ENCODE results near the gene OR1D5.
"Not testable (repeated sequence)": the region's sequence is repeated elsewhere in the genome, so short reads cannot be mapped to it uniquely, and the experiment has no call there.

Gene OR1D5

GRCh38 chr17:3032258-3033247, 30.9 kb downstream of the OR1D5 start:
- ATAC-seq = no peak
- no peak for DNase-seq

- ATAC-seq, DNase-seq: not testable (repeated sequence)
These were observed 32.4 kb downstream of the OR1D5 start for GRCh38 chr17:3030852-3031470.

DNA sequence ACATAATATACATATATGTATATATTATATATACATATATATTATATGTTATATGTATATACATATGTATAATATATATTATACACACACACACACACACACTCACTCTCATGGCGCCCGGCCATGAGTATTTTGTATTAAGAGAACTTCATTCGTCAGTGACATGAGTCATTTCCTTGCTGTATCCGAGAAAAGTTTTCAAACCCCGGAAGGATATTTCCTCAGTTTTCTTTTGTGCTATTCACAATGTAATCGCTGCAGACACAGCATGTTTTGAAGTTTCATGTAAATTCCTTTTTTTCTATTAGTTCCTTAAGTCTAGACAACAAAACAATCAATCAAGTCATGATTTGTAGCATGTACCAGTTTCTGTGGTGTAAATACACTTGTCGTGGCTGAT, 33.3 kb downstream of the OR1D5 start:
- no peak for DNase-seq
- ATAC-seq = no peak

- DNase-seq = no peak
- no peak for ATAC-seq
These were observed 34.0 kb downstream of the OR1D5 start for GRCh38 chr17:3029213-3029913.

DNA sequence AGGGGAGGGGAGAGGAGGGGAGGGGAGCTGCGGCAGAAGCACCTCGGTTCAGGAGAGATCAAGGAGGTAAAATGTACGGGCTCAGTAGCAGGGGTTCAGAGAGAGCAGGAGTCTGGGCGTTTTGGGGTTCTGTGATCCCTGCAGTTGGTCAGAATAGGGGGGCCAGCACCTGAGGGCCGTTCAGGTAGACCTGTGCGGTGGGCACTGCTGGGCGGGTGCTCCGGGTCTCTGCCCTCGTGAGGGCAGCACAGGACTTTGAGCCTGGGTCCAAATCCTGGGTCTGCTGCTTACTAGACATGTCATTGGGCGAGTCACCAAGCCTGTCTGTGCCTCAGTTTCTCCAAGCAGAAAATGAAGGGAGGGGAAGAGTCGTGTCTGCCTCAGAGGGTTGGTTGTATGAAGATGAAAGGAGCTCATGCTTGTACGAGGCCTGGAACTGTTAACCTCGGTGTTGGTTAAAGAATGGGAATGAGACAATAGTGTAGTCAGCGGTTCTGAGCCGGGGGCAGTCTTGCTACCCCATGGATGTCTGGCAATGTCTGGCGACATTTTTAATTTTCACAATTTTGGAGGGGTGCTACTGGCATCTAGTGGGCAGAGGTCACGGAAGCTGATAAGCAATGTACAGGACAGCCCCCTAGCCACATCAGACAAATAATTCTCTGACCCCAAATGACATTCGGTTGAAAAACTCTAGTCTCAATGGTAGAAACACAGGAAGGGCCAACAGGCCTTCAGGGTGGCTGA, 35.4 kb downstream of the OR1D5 start:
- ATAC-seq = no peak
- no peak for DNase-seq

GRCh38 chr17:3026856-3027751, 36.3 kb downstream of the OR1D5 start:
- no peak for DNase-seq

DNA sequence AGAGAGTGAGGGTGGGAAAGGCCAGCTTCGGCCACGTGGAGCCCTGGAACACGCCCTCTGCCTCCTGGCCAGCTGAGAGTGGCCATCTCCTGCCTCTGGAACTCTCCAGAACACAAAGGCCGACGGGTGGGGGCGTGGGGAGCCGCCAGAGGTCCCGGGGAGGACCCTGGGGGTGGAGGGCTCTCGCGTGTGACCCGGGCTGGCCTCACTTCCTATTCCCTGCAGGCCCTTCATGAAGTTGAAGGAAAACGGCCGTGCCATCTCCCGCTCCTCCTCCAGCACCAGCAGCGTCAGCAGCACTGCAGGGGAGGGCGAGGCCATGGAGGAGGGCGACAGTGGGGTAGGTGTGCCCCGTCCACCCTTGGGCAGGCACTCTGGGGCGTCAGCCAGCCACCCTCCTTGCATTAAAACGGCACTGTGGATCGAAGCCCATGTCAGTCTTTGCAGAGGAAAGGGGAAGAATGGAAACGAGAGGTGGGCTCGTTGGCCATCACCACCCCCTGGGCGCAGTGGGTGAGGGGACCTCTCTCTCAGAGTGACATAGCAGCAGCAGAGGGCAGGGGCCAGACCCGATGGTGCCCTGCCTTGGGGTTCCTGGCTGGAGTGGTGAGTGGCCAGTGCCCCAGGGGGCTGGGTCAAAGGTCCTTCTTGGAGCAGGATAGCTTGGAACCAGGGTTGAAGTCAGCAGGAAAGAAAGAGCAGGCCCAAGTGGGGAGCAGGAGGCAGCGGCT, 37.1 kb downstream of the OR1D5 start:
- ATAC-seq = no peak
- DNase-seq = no peak

More at GRCh38 chr17:3026856-3027751, 36.3 kb downstream of the OR1D5 start:
- ATAC-seq = no peak

DNA sequence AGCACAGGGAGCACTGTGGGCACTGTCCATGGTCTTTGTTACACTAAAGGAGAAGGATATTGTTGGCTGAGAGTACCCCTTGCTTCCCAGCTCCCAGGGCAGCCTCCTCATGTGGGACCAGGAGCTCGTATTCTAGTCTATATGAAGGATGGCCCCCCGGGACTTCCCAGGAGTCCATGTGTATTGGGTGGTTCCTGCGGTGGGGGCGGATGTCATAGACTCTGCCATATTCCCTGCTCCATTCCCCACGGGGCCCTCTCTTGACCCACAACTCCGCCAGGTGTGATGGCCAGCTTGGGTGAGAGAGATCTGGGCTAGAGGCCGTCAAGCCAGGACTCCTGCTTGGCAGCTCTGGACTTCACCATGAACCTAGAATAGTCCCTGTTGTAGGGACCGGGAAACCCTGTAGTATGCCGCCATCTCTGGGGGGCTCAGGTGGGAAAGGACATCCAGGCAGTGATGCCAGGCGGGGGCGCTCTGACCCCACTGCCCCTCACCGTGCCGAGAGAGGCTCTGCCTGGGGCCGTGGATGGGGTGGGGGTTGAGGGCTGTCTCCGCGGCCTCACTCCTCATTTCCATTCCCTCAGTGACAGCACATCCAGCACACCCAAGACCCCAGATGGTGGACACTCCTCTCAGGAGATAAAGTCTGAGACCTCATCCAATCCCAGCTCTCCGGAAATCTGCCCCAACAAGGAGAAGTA, 37.8 kb downstream of the OR1D5 start:
- DNase-seq (no peak), ATAC-seq (no peak)

DNA sequence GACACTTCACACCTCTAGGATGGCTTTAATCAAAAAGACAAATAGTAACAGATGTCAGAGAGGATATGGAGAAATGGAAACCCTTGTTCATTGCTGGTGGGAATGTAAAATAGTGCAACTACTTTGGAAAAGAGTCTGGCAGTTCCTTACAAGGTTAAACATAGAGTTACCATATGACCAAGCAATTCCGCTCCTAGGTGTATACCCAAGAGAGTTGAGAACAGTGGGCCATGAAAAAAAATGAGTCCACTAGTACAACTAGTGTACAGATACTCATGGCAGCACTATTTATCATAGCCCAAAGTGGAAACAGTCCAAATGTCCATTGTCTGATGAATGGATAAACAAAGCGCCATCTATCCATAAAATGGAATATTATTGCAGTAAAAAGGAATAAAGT, 39.1 kb downstream of the OR1D5 start:
- DNase-seq (no peak), ATAC-seq (no peak)

GRCh38 chr17:3022197-3022596, 41.2 kb downstream of the OR1D5 start:
- ATAC-seq = no peak
- DNase-seq = no peak

- no peak for ATAC-seq
- DNase-seq = no peak
These were observed 43.0 kb downstream of the OR1D5 start for GRCh38 chr17:3020381-3020780.

- DNase-seq (no peak), ATAC-seq (no peak)
These were observed 43.6 kb downstream of the OR1D5 start for GRCh38 chr17:3019761-3020160.

DNA sequence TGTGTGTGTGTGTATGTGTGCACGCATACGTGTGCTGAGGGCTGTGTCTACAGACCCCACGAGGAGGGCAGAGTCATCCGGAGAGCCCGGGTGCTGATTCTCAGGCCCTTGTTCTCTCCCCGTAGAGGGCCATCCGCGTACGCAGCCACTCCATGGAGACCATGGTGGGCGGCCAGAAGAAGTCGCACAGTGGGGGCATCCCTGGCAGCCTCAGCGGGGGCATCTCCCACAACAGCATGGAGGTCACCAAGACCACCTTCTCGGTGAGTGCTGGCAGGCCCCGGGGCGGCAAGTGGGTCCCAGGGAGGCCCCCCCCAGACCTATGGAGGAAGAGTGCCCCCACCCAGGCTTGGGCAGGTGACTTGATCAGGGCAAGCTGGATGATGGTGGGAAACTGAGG, 45.5 kb downstream of the OR1D5 start:
- DNase-seq (no peak), ATAC-seq (no peak)

DNA sequence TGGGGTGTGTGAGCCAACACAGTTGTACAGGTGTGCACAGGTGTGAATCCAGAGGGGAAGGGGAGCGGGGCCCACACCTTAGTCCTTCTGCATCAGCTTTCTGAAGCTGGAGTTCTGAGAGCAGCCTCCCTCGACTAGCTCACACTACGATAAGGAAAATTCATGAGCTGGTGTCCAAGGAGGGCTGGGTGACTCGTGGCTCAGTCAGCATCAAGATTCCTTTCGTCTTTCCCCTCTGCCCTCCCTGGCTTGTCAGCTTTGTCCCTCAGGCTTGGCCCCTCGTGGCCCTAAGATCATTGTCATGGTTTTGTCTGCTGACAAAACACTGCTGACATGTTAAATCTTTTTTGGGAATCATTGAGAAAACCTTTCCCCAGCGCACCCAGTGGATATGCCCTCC, 47.5 kb downstream of the OR1D5 start:
- ATAC-seq = no peak
- no peak for DNase-seq

GRCh38 chr17:3012926-3013581, 50.4 kb downstream of the OR1D5 start:
- DNase-seq (peak; percentile 63), ATAC-seq (peak; percentile 81)
